KOPT-K1 (cell line): ENCODE data around the gene FZD2.
"Not testable (repeated sequence)": the region's sequence is repeated elsewhere in the genome, so short reads cannot be mapped to it uniquely, and the experiment has no call there.

ENCODE experiments used
- H3K27ac ChIP-seq: fragments of 200-600 bp; sonication (generic); 2 replicates; pipeline ENCODE4 v1.5.1; 2016; ENCODE audit warnings: antibody characterized with exemption, mild to moderate bottlenecking, low read depth, low read length; ENCODE audit not compliant: poor library complexity, severe bottlenecking
- H3K36me3 ChIP-seq: fragments of 200-600 bp; sonication (generic); 2 replicates; pipeline ENCODE4 v1.5.1; 2017; ENCODE audit warnings: antibody characterized with exemption, mild to moderate bottlenecking, low read length, moderate library complexity; ENCODE audit not compliant: insufficient read depth
- H3K9me3 ChIP-seq: fragments of 200-600 bp; sonication (generic); 2 replicates; pipeline ENCODE4 v1.5.1; 2017; ENCODE audit warnings: antibody characterized with exemption, low read length, mild to moderate bottlenecking; ENCODE audit not compliant: insufficient read depth, poor library complexity, severe bottlenecking

The FZD2 gene

GRCh38 chr17:44587339-44587738 is 30.1 kb downstream of the FZD2 start:
- H3K27ac ChIP-seq, result no peak overlapping the region
- no peaks in the 10 kb centered on the region for H3K36me3 ChIP-seq
- no peaks in the 10 kb centered on the region for H3K9me3 ChIP-seq

DNA sequence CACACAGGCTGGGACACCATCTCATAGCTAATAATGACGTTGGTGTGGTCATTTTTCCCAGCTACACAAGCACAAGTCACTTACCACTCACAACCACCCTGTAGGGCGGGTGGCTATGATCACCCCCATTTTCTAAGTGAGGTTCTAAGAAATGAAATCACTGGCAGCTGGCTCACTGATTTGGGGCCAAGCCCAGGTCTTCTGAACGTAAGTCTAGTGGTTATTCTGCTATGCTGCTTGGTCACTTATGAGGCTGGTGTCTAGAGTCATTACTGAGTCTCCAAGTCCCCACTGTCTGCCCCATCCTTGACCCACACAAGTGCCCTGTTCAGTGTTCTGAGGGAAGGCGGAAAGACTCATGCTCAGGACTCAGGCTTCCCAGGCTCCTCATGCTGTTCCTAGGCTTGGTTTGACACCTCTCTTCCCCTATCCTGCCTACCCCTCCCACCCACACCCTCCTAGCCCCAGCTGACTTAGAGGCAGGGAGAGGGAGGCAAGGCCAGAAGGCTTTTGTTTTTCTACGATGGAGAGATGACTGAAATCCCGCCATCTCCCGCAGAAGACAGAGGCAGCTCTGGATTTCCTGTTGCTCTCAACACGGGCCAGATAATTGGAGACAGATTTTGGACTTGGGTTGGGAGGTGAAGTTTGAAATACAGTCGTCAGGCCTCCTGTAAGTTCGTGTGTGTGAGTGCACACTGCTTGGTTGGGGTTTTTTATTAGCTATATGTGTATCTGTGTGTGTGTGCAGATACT is 32.2 kb downstream of the FZD2 start:
- Histone ChIP-seq H3K27ac (no peak overlapping the region), H3K36me3 (no peaks in the 10 kb centered on the region), H3K9me3 (no peaks in the 10 kb centered on the region)

- H3K27ac ChIP-seq, H3K9me3 ChIP-seq, H3K36me3 ChIP-seq: not testable (repeated sequence)
These were observed 32.8 kb downstream of the FZD2 start for GRCh38 chr17:44590072-44590462.

DNA sequence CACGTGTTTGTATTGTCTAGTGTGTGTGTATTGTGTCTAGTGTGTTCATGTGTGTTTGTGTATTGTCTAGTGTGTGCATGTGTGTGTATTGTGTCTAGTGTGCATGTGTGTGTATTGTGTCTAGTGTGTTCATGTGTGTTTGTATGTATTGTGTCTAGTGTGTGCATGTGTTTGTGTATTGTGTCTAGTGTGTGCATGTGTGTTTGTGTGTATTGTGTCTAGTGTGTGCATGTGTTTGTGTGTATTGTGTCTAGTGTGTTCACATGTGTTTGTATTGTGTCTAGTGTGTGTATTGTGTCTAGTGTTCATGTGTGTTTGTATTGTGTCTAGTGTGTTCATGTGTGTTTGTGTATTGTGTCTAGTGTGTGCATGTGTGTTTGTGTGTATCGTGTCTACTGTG is 33.5 kb downstream of the FZD2 start:
- H3K27ac ChIP-seq, H3K36me3 ChIP-seq, H3K9me3 ChIP-seq: not testable (repeated sequence)

DNA sequence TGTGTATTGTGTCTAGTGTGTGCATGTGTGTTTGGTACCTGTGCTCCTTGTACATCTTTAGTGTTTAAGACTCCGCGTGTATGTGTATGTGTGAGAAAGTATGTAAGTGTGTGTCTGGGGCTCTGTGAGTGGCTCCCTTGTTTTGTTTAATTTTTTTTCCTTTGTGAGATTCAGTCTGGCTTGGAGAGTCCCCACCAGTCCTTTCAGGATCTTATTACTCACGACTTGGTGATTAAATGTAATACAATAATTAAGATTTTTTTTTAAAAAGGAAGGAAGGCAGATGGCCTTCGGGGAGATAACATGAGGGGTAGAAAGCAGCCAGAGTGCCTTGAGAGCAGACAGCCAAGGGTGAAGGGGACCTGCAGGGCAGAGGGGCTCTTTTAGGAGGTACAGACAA is 33.9 kb downstream of the FZD2 start:
- H3K36me3 ChIP-seq, result no peaks in the 10 kb centered on the region
- H3K27ac ChIP-seq, result no peak overlapping the region
- no peaks in the 10 kb centered on the region for H3K9me3 ChIP-seq

DNA sequence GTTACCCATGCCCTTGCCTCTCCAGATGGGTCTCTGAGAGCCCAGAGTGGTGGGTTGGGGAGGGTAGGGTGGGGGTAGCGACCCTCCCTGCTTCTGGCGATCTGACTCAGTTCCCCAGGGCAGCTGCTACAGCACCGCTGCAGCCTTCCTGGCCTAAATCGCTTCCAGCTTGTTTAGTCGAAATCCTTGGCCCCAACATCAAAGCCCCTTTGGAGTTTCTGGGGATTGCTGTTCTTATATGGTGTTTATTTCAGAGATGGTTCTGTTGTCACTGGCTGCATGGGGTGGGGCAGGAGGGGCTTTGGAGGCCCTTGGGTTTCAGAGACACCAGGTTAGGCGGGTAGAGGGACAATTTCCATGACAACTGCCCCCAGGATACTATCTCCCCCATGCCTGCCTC is 35.9 kb downstream of the FZD2 start:
- Histone ChIP-seq H3K27ac (no peak overlapping the region), H3K36me3 (no peaks in the 10 kb centered on the region), H3K9me3 (no peaks in the 10 kb centered on the region)

DNA sequence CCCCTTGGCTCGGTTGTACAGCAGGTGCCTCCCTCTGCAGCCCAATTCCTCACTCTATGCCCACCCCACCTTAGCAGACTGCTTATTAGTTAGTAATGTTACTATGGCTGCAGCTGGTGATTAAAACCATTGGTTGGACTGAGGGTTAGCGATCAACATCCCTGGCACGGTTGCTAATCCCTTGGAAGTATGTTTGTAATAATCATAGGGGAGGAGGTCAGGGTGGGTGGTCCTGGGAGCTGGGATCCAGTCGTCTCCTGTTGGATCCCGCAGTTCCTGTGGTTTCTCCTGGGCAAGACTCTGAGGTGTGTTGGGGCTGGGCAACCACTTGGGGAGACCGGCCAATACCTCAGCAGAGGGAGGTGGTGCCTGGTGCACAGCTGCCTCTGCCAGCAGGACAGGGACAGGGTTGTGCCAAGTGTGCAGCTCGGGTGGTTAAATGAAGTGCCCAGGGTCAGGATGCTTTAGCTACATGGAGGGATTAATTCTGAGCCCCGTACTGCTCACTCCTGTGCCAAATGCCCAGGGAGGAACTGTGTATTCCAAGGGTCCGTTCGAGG is 38.0 kb downstream of the FZD2 start:
- no peaks in the 10 kb centered on the region for H3K36me3 ChIP-seq
- H3K9me3 ChIP-seq, result no peaks in the 10 kb centered on the region
- no peak overlapping the region for H3K27ac ChIP-seq

DNA sequence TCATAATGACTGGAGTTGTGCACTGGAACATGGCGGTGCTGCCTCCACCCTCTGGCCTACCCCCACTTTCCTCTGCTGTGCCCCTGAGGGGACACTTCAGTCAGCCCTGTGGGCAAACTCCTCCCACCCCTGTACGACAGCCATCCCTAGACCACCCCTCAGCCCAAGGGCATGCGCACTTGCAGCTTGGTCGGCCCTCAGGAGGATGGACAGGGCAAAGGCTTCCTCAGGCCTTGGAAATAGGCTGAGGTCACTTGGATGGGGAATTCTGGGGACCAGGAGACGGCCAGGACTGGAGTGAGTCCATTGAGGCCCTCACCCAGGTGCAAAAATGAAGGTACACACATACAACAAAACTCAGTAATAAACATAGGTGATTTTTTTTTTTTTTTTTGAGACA is 41.0 kb downstream of the FZD2 start:
- Histone ChIP-seq H3K27ac (no peak overlapping the region), H3K9me3 (no peaks in the 10 kb centered on the region), H3K36me3 (no peaks in the 10 kb centered on the region)

- Histone ChIP-seq H3K36me3 (no peaks in the 10 kb centered on the region), H3K9me3 (no peaks in the 10 kb centered on the region), H3K27ac (no peak overlapping the region)
These were observed 41.6 kb downstream of the FZD2 start for GRCh38 chr17:44598932-44599297.

GRCh38 chr17:44599298-44600175 is 42.3 kb downstream of the FZD2 start:
- no peak overlapping the region for H3K27ac ChIP-seq

GRCh38 chr17:44601539-44601938 is 44.3 kb downstream of the FZD2 start:
- Histone ChIP-seq H3K9me3 (no peaks in the 10 kb centered on the region), H3K36me3 (no peaks in the 10 kb centered on the region), H3K27ac (no peak overlapping the region)

More at GRCh38 chr17:44599298-44600175, 42.3 kb downstream of the FZD2 start:
- Histone ChIP-seq H3K9me3 (no peaks in the 10 kb centered on the region), H3K36me3 (no peaks in the 10 kb centered on the region)

DNA sequence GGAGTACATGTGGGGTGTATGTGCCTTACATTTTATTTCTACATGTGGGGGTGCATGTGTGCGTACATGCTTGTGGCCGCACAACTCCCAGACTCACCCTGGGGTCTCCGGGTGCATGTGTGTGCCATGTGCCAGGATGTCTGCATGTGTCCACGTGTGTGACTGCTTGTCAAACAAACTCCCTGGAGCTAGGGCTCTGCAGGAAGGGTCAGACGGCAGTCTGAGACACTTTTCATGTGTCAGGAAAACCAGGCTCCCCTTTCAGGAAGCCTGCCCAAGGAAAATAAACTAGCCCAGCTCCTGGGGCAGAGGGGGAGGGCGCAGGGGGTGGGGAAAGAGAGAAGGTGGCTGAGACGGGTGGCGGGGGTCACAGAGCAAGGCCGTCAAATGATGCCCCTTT is 44.7 kb downstream of the FZD2 start:
- no peaks in the 10 kb centered on the region for H3K9me3 ChIP-seq
- H3K27ac ChIP-seq, result no peak overlapping the region
- H3K36me3 ChIP-seq, result no peaks in the 10 kb centered on the region

DNA sequence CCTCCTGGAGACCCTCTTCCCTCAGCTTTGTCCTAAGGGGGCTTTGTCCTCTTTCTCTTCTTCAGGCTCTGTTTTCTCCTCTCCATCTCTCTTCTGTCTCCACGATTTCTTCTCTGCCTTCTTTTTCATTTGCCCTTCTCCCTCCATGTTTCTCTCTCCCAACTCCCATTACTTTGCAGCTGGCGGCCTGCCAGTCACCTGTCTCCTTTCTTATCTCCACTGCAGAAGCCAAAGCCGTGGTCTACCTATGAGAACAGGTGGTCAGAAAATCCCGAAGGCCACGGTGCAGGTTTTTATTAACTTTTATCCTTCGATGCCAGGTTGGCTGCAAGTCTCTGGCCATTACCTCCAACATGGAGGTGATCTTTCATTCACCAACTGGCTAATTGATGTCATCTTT is 45.1 kb downstream of the FZD2 start:
- Histone ChIP-seq H3K9me3 (no peaks in the 10 kb centered on the region), H3K36me3 (no peaks in the 10 kb centered on the region), H3K27ac (no peak overlapping the region)

DNA sequence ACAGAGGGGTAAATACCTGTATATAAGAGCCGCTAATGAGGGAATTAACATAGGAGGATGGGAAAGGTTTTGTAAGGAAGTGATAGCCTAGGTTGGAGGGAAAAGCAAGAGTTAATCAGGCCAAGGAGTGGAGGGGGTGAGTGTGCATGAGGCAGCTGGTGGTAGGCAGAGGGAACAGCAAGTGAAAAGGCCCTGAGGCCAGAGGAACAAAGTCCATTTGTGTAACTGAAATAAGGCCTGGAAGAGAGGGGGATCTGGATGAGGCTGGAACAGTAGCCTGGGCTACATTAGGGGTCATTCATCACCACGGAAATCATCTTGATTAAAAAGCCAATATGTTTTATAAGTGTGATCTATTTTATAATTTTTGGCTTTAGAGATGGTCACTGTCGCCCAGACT is 45.7 kb downstream of the FZD2 start:
- Histone ChIP-seq H3K9me3 (no peaks in the 10 kb centered on the region), H3K27ac (no peak overlapping the region), H3K36me3 (no peaks in the 10 kb centered on the region)

- no peaks in the 10 kb centered on the region for H3K36me3 ChIP-seq
- H3K27ac ChIP-seq, result no peak overlapping the region
- H3K9me3 ChIP-seq, result no peaks in the 10 kb centered on the region
These were observed 47.0 kb downstream of the FZD2 start for GRCh38 chr17:44604116-44604761.
